GM12878 (cell line): Measurements from ENCODE around the gene EYA2. TPM values are rescaled to one million over a fixed set of nuclear protein-coding genes. Genes with fewer than 3 reads are reported as not detected.

Source experiments
- ATAC-seq: fragments of 200-7000 bp; cut with Tn5 transposase; 3 replicates; pipeline ENCODE4 v1.9.1; 2020; ENCODE audit warnings: mild to moderate bottlenecking, moderate library complexity
- BruUV-seq: library from RNA; stranded (reverse); fragments of 400-500 nt; replicated peaks from 2 replicates; lab custom pipeline; 2021; lab: Mats Ljungman, UMichigan
- CTCF ChIA-PET: fragments of 300-600 bp; sonication (Branson Sonifier 250); formaldehyde crosslinking; extraction: SDS; loops from one replicate; lab custom pipeline; 2021; ENCODE audit warnings: inconsistent platforms; lab: Yijun Ruan, JAX
- POLR2A ChIA-PET: fragments of 350-600 bp; formaldehyde crosslinking; extraction: SDS; loops from one replicate; lab custom pipeline; 2021; ENCODE audit warnings: inconsistent platforms; lab: Charles Lee
- RAD21 ChIA-PET: fragments of 300-600 bp; sonication (Branson Sonifier 250); formaldehyde crosslinking; loops from one replicate; lab custom pipeline; 2023; ENCODE audit warnings: antibody characterized with exemption; ENCODE audit not compliant: unreplicated experiment; lab: Charles Lee
- SMC1A ChIA-PET: fragments of 300-600 bp; sonication (Branson Sonifier 250); formaldehyde crosslinking; loops from one replicate; lab custom pipeline; 2023; ENCODE audit not compliant: unreplicated experiment, uncharacterized antibody; lab: Charles Lee
- DNase-seq: peaks from one replicate; pipeline ENCODE4 v3.0.0-alpha.2; 2011; ENCODE audit warnings: low read depth, low spot score
- FAIRE-seq: peaks from 3 replicates; lab custom pipeline; 2011; peaks lifted over from hg19 to GRCh38; lab: Jason Lieb, UNC
- H2AFZ ChIP-seq: 2 replicates; pipeline ENCODE4 v1.6.0; 2011; ENCODE audit warnings: low read depth, low read length, control low read depth; ENCODE audit not compliant: control insufficient read depth
- H3K27ac ChIP-seq: 2 replicates; pipeline ENCODE4 v1.5.1; 2011; ENCODE audit warnings: control low read depth; ENCODE audit not compliant: control insufficient read depth, insufficient read depth
- H3K27me3 ChIP-seq, 2 experiments: replicated peaks in 1 of 2; 2 replicates each; pipeline versions ENCODE4 v1.6.0 to v1.6.1; 2011; ENCODE audit warnings: low read length in 1 of 2; ENCODE audit not compliant: control insufficient read depth in 2 of 2, insufficient read depth in 2 of 2
- H3K36me3 ChIP-seq, 2 experiments: 2 replicates each; pipeline ENCODE4 v1.5.1; 2011; ENCODE audit warnings: low read length in 1 of 2; ENCODE audit not compliant: control insufficient read depth in 2 of 2, insufficient read depth in 2 of 2
- H3K4me1 ChIP-seq: 2 replicates; pipeline ENCODE4 v1.6.1; 2011; ENCODE audit warnings: mild to moderate bottlenecking, low read length, moderate library complexity, mixed read lengths; ENCODE audit not compliant: control insufficient read depth, insufficient read depth
- H3K4me2 ChIP-seq: 2 replicates; pipeline ENCODE4 v1.6.0; 2011; ENCODE audit warnings: control low read depth; ENCODE audit not compliant: control insufficient read depth, insufficient read depth
- H3K4me3 ChIP-seq: fragments of 200-600 bp; sonication (generic); 2 replicates; pipeline ENCODE4 v1.5.1; 2016
- H3K79me2 ChIP-seq: 2 replicates; pipeline ENCODE4 v1.6.0; 2011; ENCODE audit warnings: low read length; ENCODE audit not compliant: control insufficient read depth, insufficient read depth
- H3K9ac ChIP-seq: 2 replicates; pipeline ENCODE4 v1.8.0; 2011; ENCODE audit warnings: low read length, control low read depth, mixed read lengths; ENCODE audit not compliant: control insufficient read depth, insufficient read depth
- H3K9me3 ChIP-seq: replicated peaks from 3 replicates; pipeline ENCODE4 v1.5.1; 2011; ENCODE audit warnings: mild to moderate bottlenecking, low read length; ENCODE audit not compliant: control insufficient read depth, insufficient read depth
- H4K20me1 ChIP-seq: 2 replicates; pipeline ENCODE4 v1.6.0; 2011; ENCODE audit not compliant: control insufficient read depth, insufficient read depth
- HCFC1 ChIP-seq: fragments of 150-350 bp; IDR thresholded peaks from 2 replicates; pipeline ENCODE4 v1.6.1; 2014; ENCODE audit warnings: low read length
- NR2C2 ChIP-seq: IDR thresholded peaks from 2 replicates; pipeline ENCODE4 v1.6.1; 2011; ENCODE audit warnings: borderline replicate concordance, low read depth; ENCODE audit not compliant: control insufficient read depth, insufficient read length
- TBL1XR1 ChIP-seq: IDR thresholded peaks from 2 replicates; pipeline ENCODE4 v1.6.1; 2012; ENCODE audit warnings: low read depth, low read length, improper control_type of control experiment
- WGBS: methylation state at CpG from one replicate; pipeline ENCODE4 v1.1.6; 2016; ENCODE audit warnings: low lambda C conversion rate; ENCODE audit not compliant: insufficient replicate concordance, insufficient coverage; ENCODE audit errors: missing lambda C conversion rate; 5-methylcytosine and 5-hydroxymethylcytosine counted together
- in situ Hi-C: fragments of 300-500 bp; cut with MboI; formaldehyde crosslinking; loops from 9 replicates; pipeline ENCODE4 v1.14.3; 2018; ENCODE audit warnings: mixed read lengths
- intact Hi-C: fragments of 100-400 bp; cut with micrococcal nuclease; formaldehyde crosslinking; loops from one replicate; pipeline ENCODE4 v1.14.2; 2022; ENCODE audit not compliant: unreplicated experiment
- polyA plus RNA-seq, 11 experiments: library from polyadenylated mRNA; depleted of rRNA in 4 of 11; unstranded in 6 of 11; stranded (reverse) in 5 of 11; fragments of >200 nt; fragmentation: Nextera tagmentation in 4 of 11; fragmentation: Illumina TruSeq in 1 of 11; extraction: Ambion mirVana in 4 of 11; extraction: Trizol in 1 of 11; gene quantifications; 1 replicate in 1 of 11; 2 replicates in 10 of 11; pipeline versions ENCODE4 v1.2.1 to v1.2.3, GENCODE V29; 2011 to 2016; ENCODE audit warnings: inconsistent platforms in 2 of 11, missing spikeins in 2 of 11, low read depth in 1 of 11
- total RNA-seq, 4 experiments: library from RNA; depleted of rRNA in 3 of 4; stranded (reverse); fragments of >200 nt in 3 of 4; fragmentation: Illumina TruSeq in 1 of 4; extraction: Trizol in 1 of 4; gene quantifications; 2 replicates each; pipeline versions ENCODE4 v1.2.1 to v1.2.3, GENCODE V29; 2013 to 2021
- TF ChIP-seq, protein P1 (sequence below): fragments of 450-650 bp; formaldehyde crosslinking; IDR thresholded peaks from 2 replicates; pipeline ENCODE4 v1.4.0; 2020; ENCODE audit warnings: mild to moderate bottlenecking, moderate library complexity

Gene EYA2
- total and polyA plus RNA-seq, 10 of the 15 experiments (the other 5 are each of a cell fraction or from before 2014, with no cell fraction given): 0.20 TPM; not detected in 9

DNA sequence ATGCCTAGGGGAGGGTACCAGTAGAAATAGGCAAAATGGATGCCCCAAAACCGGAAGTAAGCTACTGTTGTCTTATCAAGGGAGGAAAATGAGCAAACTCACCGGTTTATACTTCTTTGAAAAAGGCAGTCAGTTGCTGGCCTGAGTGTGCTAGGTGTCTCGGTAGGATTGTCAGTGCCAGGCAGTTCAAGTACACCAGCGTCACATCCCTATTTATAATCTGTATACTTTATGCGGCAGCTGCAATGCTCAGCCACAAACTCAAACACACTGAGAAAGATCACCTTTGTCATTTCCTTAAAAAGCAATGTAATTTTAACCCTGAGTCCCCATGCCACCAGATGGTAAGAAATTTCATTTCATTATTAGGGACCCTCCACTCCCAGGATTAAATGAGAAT is 196.2 kb downstream of the EYA2 start:
- in situ Hi-C loops (no loop called here), intact Hi-C loops (no loop called here)
- no peak for DNase-seq
- ChIA-PET POLR2A (no interaction called here), CTCF (no interaction called here), SMC1A (no interaction called here), RAD21 (no interaction called here)
- H3K27me3 ChIP-seq: no peaks in the 10 kb centered on the region; a peak in 1 of 4 replicates
- H3K4me3 ChIP-seq: no peak overlapping the region
- no peaks in the 10 kb centered on the region for H3K9me3 ChIP-seq
- no peaks in the 10 kb centered on the region for H3K79me2 ChIP-seq
- no peak overlapping the region for H3K4me2 ChIP-seq
- TF ChIP-seq, protein P1, sequence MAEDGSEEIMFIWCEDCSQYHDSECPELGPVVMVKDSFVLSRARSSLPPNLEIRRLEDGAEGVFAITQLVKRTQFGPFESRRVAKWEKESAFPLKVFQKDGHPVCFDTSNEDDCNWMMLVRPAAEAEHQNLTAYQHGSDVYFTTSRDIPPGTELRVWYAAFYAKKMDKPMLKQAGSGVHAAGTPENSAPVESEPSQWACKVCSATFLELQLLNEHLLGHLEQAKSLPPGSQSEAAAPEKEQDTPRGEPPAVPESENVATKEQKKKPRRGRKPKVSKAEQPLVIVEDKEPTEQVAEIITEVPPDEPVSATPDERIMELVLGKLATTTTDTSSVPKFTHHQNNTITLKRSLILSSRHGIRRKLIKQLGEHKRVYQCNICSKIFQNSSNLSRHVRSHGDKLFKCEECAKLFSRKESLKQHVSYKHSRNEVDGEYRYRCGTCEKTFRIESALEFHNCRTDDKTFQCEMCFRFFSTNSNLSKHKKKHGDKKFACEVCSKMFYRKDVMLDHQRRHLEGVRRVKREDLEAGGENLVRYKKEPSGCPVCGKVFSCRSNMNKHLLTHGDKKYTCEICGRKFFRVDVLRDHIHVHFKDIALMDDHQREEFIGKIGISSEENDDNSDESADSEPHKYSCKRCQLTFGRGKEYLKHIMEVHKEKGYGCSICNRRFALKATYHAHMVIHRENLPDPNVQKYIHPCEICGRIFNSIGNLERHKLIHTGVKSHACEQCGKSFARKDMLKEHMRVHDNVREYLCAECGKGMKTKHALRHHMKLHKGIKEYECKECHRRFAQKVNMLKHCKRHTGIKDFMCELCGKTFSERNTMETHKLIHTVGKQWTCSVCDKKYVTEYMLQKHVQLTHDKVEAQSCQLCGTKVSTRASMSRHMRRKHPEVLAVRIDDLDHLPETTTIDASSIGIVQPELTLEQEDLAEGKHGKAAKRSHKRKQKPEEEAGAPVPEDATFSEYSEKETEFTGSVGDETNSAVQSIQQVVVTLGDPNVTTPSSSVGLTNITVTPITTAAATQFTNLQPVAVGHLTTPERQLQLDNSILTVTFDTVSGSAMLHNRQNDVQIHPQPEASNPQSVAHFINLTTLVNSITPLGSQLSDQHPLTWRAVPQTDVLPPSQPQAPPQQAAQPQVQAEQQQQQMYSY (CRISPR knock-in tag): no peak
- TF ChIP-seq TBL1XR1 (no peak), HCFC1 (no peak), NR2C2 (no peak)
- FAIRE-seq: no peak
- no TSS peak for BruUV-seq
- H2AFZ ChIP-seq: no peak overlapping the region
- no peaks in the 10 kb centered on the region for H3K36me3 ChIP-seq
- WGBS: 71% methylated on average over 5 of the region's 5 CpGs
- no peak overlapping the region for H3K27ac ChIP-seq
- H3K9ac ChIP-seq: no peak overlapping the region
- ATAC-seq: no peak
- H3K4me1 ChIP-seq: no peaks in the 10 kb centered on the region
- H4K20me1 ChIP-seq: no peaks in the 10 kb centered on the region
